Pancreas (tissue), 10 donors: Measurements from ENCODE around the gene ELL2. TPM values are rescaled to one million over a fixed set of nuclear protein-coding genes. Genes with fewer than 3 reads are reported as not detected.

Experiments
- ATAC-seq, 4 donors: fragments of 200-7000 bp; cut with Tn5 transposase; one replicate each; pipeline versions ENCODE4 v1.8.0 to v1.9.1; 2020; ENCODE audit warnings: mild to moderate bottlenecking in 4 of 4, moderate library complexity in 4 of 4
- DNase-seq, 6 donors: peaks; one replicate each; pipeline ENCODE4 v3.0.0-alpha.2; 2020
- FAIRE-seq: peaks from 2 replicates; lab custom pipeline; 2012; peaks lifted over from hg19 to GRCh38; lab: Jason Lieb, UNC
- H3K27ac ChIP-seq, 4 donors: fragments of 200-600 bp; sonication (generic); 1 replicate in 3 of 4; 2 replicates in 1 of 4; pipeline versions ENCODE4 v1.5.0 to v1.8.0; 2020
- H3K27me3 ChIP-seq, 4 donors: fragments of 200-600 bp; one replicate each; pipeline ENCODE4 v1.8.0; 2021
- H3K36me3 ChIP-seq, 3 donors: fragments of 200-600 bp; sonication (generic) in 1 of 3; one replicate each; pipeline versions ENCODE4 v1.5.0 to v1.8.0; 2020 to 2021
- H3K4me1 ChIP-seq, 3 donors: fragments of 200-600 bp; one replicate each; pipeline ENCODE4 v1.8.0; 2021
- H3K4me3 ChIP-seq, 4 donors: fragments of 200-600 bp; sonication (generic) in 2 of 4; one replicate each; pipeline versions ENCODE4 v1.5.0 to v1.8.0; 2020 to 2021
- H3K9me3 ChIP-seq, 4 donors: fragments of 200-600 bp; one replicate each; pipeline ENCODE4 v1.8.0; 2021
- CTCF ChIP-seq, 4 donors: fragments of 200-600 bp; sonication (generic) in 3 of 4; IDR thresholded peaks; one replicate each; pipeline versions ENCODE4 v1.5.0 to v1.8.0; 2021; ENCODE audit warnings: antibody characterized with exemption in 4 of 4
- WGBS, 2 donors: extraction: QIAGEN DNeasy Blood & Tissue Kit; methylation state at CpG; one replicate each; pipeline ENCODE4 v1.1.7; 2013; 5-methylcytosine and 5-hydroxymethylcytosine counted together
- intact Hi-C, 3 donors: fragments of 100-400 bp; cut with DNase I; formaldehyde crosslinking; loops; one replicate each; pipeline versions ENCODE4 v1.11.1 to v1.14.2; 2022
- polyA plus RNA-seq, 2 donors: library from polyadenylated mRNA; stranded (reverse); fragments of 200-250 nt; gene quantifications; one replicate each; pipeline ENCODE4 v1.2.3, GENCODE V29; 2013
- total RNA-seq, 6 donors: library from RNA; stranded (reverse); fragmentation: NEBNext Ultra II Directional in 4 of 6; extraction: Animal tissue kit (Norgen Biotek cat#: 25700) in 4 of 6; gene quantifications; one replicate each; pipeline versions ENCODE4 v1.2.1 to v1.2.4, GENCODE V29; 2021 to 2023
- donor health status: healthy with polysubstance abuse.
- donor health status: DM: no; HTN: no; CAD: no; lungs with moderate emphysema.
- donor health status: DM: no; HTN: no; CAD: no.
- donor health status: control.
- donor health status: control.
- donor health status: Bipolar disorder and iron deficiency.
- donor health status: DM: yes; HTN: yes; CAD: no.
- donor health status: DM: no; HTN: no; CAD: no.
- donor health status: DM: no; HTN: no; CAD: no.
- donor health status: DM: yes; HTN: yes; CAD: no.

Gene ELL2
- total and polyA plus RNA-seq, 8 donors = 21.0 to 92.8 (median 76.8) TPM

DNA sequence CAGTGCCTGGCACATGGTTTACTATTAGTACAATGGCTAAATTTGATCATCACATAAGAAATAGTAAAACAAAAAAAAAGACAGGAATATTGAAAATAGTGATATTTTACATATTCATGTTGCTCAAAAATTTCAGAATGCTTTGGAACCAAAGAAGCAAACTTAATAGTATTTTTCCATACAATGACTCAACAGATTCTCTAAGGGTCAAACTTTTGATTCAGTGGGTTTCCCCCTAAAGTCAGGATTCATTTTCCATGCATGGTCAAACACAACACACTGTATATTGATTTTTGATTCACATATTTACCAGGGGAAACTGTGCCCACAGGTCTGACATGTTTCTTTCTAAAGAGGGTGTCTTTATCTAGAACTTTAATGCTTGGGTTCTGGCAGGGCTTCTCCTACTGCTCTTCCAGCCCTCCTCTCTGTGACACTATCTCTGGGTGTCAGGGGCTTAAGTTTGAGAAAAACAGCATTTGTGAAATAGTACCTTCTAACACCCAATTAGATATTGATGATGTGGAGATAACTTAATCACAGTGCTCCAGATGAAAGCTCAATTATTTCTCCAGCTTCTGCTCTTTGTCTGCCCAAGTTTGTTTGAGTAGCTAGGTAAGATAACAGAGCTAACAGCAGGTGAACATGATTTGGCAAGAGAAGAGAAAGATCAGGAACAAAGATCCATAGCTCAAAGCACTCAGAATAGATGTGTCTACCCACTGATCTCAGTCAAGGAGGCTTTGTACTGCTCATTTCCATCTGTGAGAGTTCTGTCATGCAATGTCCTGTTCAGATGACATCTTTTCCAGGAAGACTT lies 35.5 kb upstream of the ELL2 start:
- Histone ChIP-seq H3K4me3 (no peak overlapping the region), H3K36me3 (no peaks in the 10 kb centered on the region), H3K4me1 (peaks cover 7 to 15% (median 7%) of the 10 kb centered on the region in 3 donors), H3K27me3 (no peaks in the 10 kb centered on the region), H3K27ac (peak overlapping the region in 2 of 4 donors; percentile 37 to 48), H3K9me3 (no peaks in the 10 kb centered on the region)
- TF ChIP-seq CTCF (IDR thresholded peaks at IDR 0.05) = no peak
- DNase-seq (no peak), ATAC-seq (peak; percentile 55 to 89 (median 81)), FAIRE-seq (no peak)
- intact Hi-C loops = no loop called here

DNA sequence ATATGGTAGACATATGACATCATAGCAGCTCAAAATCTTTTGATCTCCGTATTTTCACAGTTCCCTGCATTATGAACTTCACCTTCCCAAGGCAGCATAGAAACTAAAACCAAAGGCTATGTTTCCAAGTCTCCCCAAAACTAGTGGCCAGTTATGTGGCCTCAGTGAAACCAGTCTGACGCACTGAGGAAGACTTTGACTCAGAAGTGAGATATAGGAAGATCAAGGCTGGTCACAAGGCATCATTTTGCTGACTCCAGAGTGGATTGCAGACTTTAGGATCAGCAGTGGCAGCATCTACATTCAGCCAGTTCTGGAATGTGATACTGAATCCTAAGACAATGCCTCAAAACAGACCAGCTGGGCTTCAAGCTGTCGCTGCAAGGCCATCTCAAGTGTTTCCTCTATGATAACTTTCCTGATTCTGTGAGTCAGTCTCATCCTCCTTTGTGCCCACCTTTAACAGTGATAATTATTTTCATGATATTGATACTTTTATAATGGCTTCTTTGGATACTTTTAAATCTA lies 34.4 kb upstream of the ELL2 start:
- H3K4me1 ChIP-seq = peaks cover 7 to 15% (median 9%) of the 10 kb centered on the region in 3 donors
- no peak for TF ChIP-seq CTCF (IDR thresholded peaks at IDR 0.05)
- no peak for DNase-seq
- 89 to 91% methylated on average over 3 of the region's 3 CpGs for WGBS, 2 donors
- no peak for FAIRE-seq
- H3K27me3 ChIP-seq = no peaks in the 10 kb centered on the region
- intact Hi-C loops = no loop called here
- no peaks in the 10 kb centered on the region for H3K9me3 ChIP-seq
- no peak overlapping the region for H3K4me3 ChIP-seq
- H3K36me3 ChIP-seq = no peaks in the 10 kb centered on the region
- ATAC-seq = no peak
- H3K27ac ChIP-seq = no peak overlapping the region

DNA sequence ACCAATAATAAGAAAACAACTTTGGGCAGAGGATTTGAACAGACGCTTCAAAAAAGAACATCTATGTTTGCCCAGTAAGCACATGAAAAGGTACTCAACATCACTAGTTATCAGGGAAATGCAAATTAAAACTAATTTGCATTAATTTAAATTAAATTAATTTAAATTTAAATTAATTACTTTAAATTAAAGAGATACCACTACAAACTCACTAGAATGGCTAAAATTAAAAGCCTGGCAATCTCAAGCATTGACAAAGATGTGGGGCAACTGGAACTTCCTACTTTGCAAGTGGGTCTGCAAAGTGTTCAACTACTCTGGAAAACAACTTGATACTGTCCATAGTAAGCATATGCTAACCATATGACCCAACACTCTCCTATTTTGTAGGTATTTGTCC lies 32.1 kb upstream of the ELL2 start:
- FAIRE-seq = no peak
- intact Hi-C loops = no loop called here
- WGBS, 2 donors = 99 to 100% methylated on average over 1 of the region's 1 CpG
- H3K27ac ChIP-seq = no peak overlapping the region
- no peak for TF ChIP-seq CTCF (IDR thresholded peaks at IDR 0.05)
- H3K4me3 ChIP-seq = no peak overlapping the region
- H3K36me3 ChIP-seq = no peaks in the 10 kb centered on the region
- H3K9me3 ChIP-seq = no peaks in the 10 kb centered on the region
- no peak for DNase-seq
- peaks cover 14 to 29% (median 25%) of the 10 kb centered on the region in 3 donors for H3K4me1 ChIP-seq
- no peak for ATAC-seq
- H3K27me3 ChIP-seq = no peaks in the 10 kb centered on the region

DNA sequence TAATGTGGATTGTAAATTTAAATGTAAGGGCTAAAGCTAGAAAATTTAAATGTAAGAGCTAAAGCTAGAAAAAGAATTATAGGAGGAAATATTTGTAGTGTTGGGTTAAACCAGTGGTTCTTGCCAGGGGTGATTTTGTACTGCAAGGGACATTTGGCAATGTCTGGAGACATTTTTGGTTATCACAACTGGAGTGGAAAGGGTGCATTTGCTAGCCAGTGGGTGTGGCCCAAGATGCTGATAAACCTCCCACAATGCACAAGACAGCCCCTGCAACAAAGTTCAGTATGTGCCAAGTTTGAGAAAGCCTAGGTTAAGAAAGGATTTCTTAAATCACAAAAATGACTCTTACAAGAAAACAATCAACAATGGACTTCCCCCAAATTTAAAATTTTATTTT lies 31.6 kb upstream of the ELL2 start:
- H3K27me3 ChIP-seq = no peaks in the 10 kb centered on the region
- no peak overlapping the region for H3K4me3 ChIP-seq
- H3K27ac ChIP-seq = no peak overlapping the region
- ATAC-seq = no peak
- H3K4me1 ChIP-seq = peaks cover 18 to 34% (median 30%) of the 10 kb centered on the region in 3 donors
- DNase-seq = no peak
- H3K9me3 ChIP-seq = no peaks in the 10 kb centered on the region
- no peak for FAIRE-seq
- no peak for TF ChIP-seq CTCF (IDR thresholded peaks at IDR 0.05)
- intact Hi-C loops = no loop called here
- no peaks in the 10 kb centered on the region for H3K36me3 ChIP-seq
